H1 (cell line): ENCODE data around the gene A4GALT. TPM values are rescaled to one million over a fixed set of nuclear protein-coding genes. Genes with fewer than 3 reads are reported as not detected.
"Not testable (repeated sequence)": the region's sequence is repeated elsewhere in the genome, so short reads cannot be mapped to it uniquely, and the experiment has no call there.

Source experiments
- CTCF ChIA-PET: fragments of 300-600 bp; sonication (Branson Sonifier 250); formaldehyde crosslinking; loops from one replicate; lab custom pipeline; 2021; ENCODE audit not compliant: partially characterized antibody; lab: Charles Lee
- POLR2A ChIA-PET: fragments of 300-600 bp; sonication (Branson Sonifier 250); formaldehyde crosslinking; loops from one replicate; lab custom pipeline; 2021; ENCODE audit warnings: inconsistent platforms; ENCODE audit not compliant: partially characterized antibody; lab: Charles Lee
- DNase-seq, 2 experiments: peaks; one replicate each; pipeline versions ENCODE4 v3.0.0 to v3.0.0-alpha.2; 2010 to 2022; ENCODE audit warnings: low spot score in 2 of 2, low read depth in 1 of 2, mixed read lengths in 1 of 2
- FAIRE-seq: peaks from 2 replicates; lab custom pipeline; 2011; peaks lifted over from hg19 to GRCh38; lab: Jason Lieb, UNC
- H2AFZ ChIP-seq: 2 replicates; pipeline ENCODE4 v1.8.1; 2012; ENCODE audit warnings: low read length, inconsistent platforms
- H2AK5ac ChIP-seq: 2 replicates; pipeline ENCODE4 v1.6.1; 2013; ENCODE audit warnings: low read depth, low read length
- H2BK120ac ChIP-seq: replicated peaks from 2 replicates; pipeline ENCODE3; 2013; ENCODE audit warnings: low read depth, low read length, inconsistent platforms
- H2BK12ac ChIP-seq: 2 replicates; pipeline ENCODE4 v1.6.1; 2013; ENCODE audit warnings: low read depth, low read length
- H2BK15ac ChIP-seq: 2 replicates; pipeline ENCODE4 v1.6.1; 2013; ENCODE audit warnings: low read length
- H2BK20ac ChIP-seq: 2 replicates; pipeline ENCODE4 v1.6.1; 2013; ENCODE audit warnings: low read length
- H2BK5ac ChIP-seq: 2 replicates; pipeline ENCODE4 v1.6.1; 2013; ENCODE audit warnings: low read depth, low read length
- H3K14ac ChIP-seq: 2 replicates; pipeline ENCODE4 v1.6.1; 2013; ENCODE audit warnings: inconsistent platforms; ENCODE audit not compliant: insufficient read length
- H3K18ac ChIP-seq: 2 replicates; pipeline ENCODE4 v1.6.1; 2013; ENCODE audit warnings: low read length; ENCODE audit errors: extremely low read depth
- H3K23ac ChIP-seq: 2 replicates; pipeline ENCODE4 v1.6.1; 2013; ENCODE audit warnings: inconsistent platforms; ENCODE audit not compliant: insufficient read length
- H3K23me2 ChIP-seq: 2 replicates; pipeline ENCODE4 v1.6.1; 2013; ENCODE audit warnings: low read depth, low read length
- H3K27ac ChIP-seq: 2 replicates; pipeline ENCODE4 v1.6.1; 2011; ENCODE audit warnings: low read depth, low read length, inconsistent platforms
- H3K27me3 ChIP-seq, 4 experiments: replicated peaks in 1 of 4; 1 replicate in 1 of 4; 2 replicates in 3 of 4; pipeline versions ENCODE4 v1.6.1 to v1.8.1; 2011 to 2013; ENCODE audit warnings: low read length in 3 of 4, mild to moderate bottlenecking in 3 of 4, inconsistent platforms in 2 of 4, mixed read lengths in 2 of 4, moderate library complexity in 1 of 4; ENCODE audit not compliant: control insufficient read depth in 3 of 4, insufficient read depth in 3 of 4; ENCODE audit errors: extremely low read depth in 1 of 4
- H3K36me3 ChIP-seq, 4 experiments: 2 replicates each; pipeline versions ENCODE4 v1.6.1 to v1.8.1; 2011 to 2013; ENCODE audit warnings: mild to moderate bottlenecking in 4 of 4, low read length in 3 of 4, moderate library complexity in 2 of 4, control low read depth in 1 of 4, inconsistent platforms in 1 of 4; ENCODE audit not compliant: insufficient read depth in 4 of 4, control insufficient read depth in 2 of 4
- H3K4ac ChIP-seq: replicated peaks from 2 replicates; pipeline ENCODE3; 2013; ENCODE audit warnings: low read length, low read depth, mixed read lengths, inconsistent platforms; ENCODE audit not compliant: insufficient read length
- H3K4me1 ChIP-seq, 4 experiments: replicated peaks in 1 of 4; 1 replicate in 1 of 4; 2 replicates in 3 of 4; pipeline versions ENCODE4 v1.6.1 to v1.8.1; 2011 to 2013; ENCODE audit warnings: low read length in 3 of 4, inconsistent platforms in 2 of 4, mixed read lengths in 1 of 4; ENCODE audit not compliant: insufficient read depth in 4 of 4, control insufficient read depth in 3 of 4
- H3K4me2 ChIP-seq, 2 experiments: 2 replicates each; pipeline versions ENCODE4 v1.6.1 to v1.8.1; 2011 to 2013; ENCODE audit warnings: low read depth in 2 of 2, low read length in 2 of 2, control low read depth in 1 of 2, inconsistent platforms in 1 of 2, mild to moderate bottlenecking in 1 of 2; ENCODE audit not compliant: insufficient read depth in 1 of 2
- H3K4me3 ChIP-seq, 4 experiments: fragments of 200-600, 300-600 bp in 1 of 4; sonication (generic), shearing (Covaris generic), sonication (Bioruptor Twin) in 1 of 4; 2 replicates each; pipeline versions ENCODE4 v1.5.1 to v1.8.1; 2011 to 2016; ENCODE audit warnings: low read length in 4 of 4, low read depth in 3 of 4, control low read depth in 2 of 4, inconsistent platforms in 2 of 4, mild to moderate bottlenecking in 2 of 4, mixed read lengths in 1 of 4, moderate library complexity in 1 of 4; ENCODE audit not compliant: insufficient read depth in 2 of 4; ENCODE audit errors: extremely low read depth in 1 of 4
- H3K56ac ChIP-seq: replicated peaks from 2 replicates; pipeline ENCODE3; 2013; ENCODE audit warnings: low read depth, mild to moderate bottlenecking, mixed read lengths, low read length, inconsistent platforms; ENCODE audit not compliant: insufficient read length
- H3K79me1 ChIP-seq: 2 replicates; pipeline ENCODE4 v1.6.1; 2013; ENCODE audit warnings: low read depth, low read length, control low read depth
- H3K79me2 ChIP-seq, 2 experiments: 2 replicates each; pipeline versions ENCODE4 v1.6.1 to v1.8.1; 2012 to 2013; ENCODE audit warnings: low read length in 2 of 2, mild to moderate bottlenecking in 2 of 2, inconsistent platforms in 1 of 2; ENCODE audit not compliant: insufficient read depth in 2 of 2, control insufficient read depth in 1 of 2
- H3K9ac ChIP-seq, 4 experiments: replicated peaks in 1 of 4; 1 replicate in 1 of 4; 2 replicates in 3 of 4; pipeline versions ENCODE4 v1.6.1 to v1.8.1; 2011 to 2013; ENCODE audit warnings: low read depth in 3 of 4, low read length in 3 of 4, control low read depth in 2 of 4, mild to moderate bottlenecking in 2 of 4, moderate library complexity in 2 of 4, inconsistent platforms in 1 of 4; ENCODE audit errors: extremely low read depth in 1 of 4
- H3K9me3 ChIP-seq, 2 experiments: 2 replicates each; pipeline versions ENCODE4 v1.6.1 to v1.8.1; 2012 to 2013; ENCODE audit warnings: mild to moderate bottlenecking in 2 of 2, moderate library complexity in 2 of 2, control low read depth in 1 of 2, inconsistent platforms in 1 of 2, low read depth in 1 of 2, low read length in 1 of 2, mixed read lengths in 1 of 2; ENCODE audit not compliant: insufficient read depth in 2 of 2
- H4K20me1 ChIP-seq, 2 experiments: replicated peaks in 1 of 2; 2 replicates each; pipeline versions ENCODE3 to v1.8.1; 2011 to 2013; ENCODE audit warnings: inconsistent platforms in 2 of 2, low read length in 2 of 2, mild to moderate bottlenecking in 1 of 2; ENCODE audit not compliant: insufficient read depth in 2 of 2, control insufficient read depth in 1 of 2
- H4K5ac ChIP-seq: 2 replicates; pipeline ENCODE4 v1.6.1; 2013; ENCODE audit warnings: low read length, low read depth, mixed read lengths, inconsistent platforms; ENCODE audit not compliant: insufficient read length
- H4K8ac ChIP-seq: 2 replicates; pipeline ENCODE4 v1.8.0; 2013; ENCODE audit warnings: mild to moderate bottlenecking, moderate library complexity, low read length, inconsistent platforms; ENCODE audit not compliant: insufficient read depth; ENCODE audit errors: extremely low read depth
- H4K91ac ChIP-seq: replicated peaks from 2 replicates; pipeline ENCODE3; 2013; ENCODE audit warnings: low read length, mixed read lengths, inconsistent platforms; ENCODE audit not compliant: insufficient read length
- WGBS, 2 experiments: shearing (Covaris generic) in 1 of 2; methylation state at CpG; one replicate each; pipeline versions ENCODE4 v1.1.6 to v1.1.7; 2013 to 2015; ENCODE audit warnings: low lambda C conversion rate in 2 of 2, mixed read lengths in 2 of 2, inconsistent platforms in 1 of 2, low coverage in 1 of 2, missing lambda C conversion rate in 1 of 2; ENCODE audit not compliant: insufficient replicate concordance in 2 of 2, insufficient coverage in 1 of 2, insufficient read length in 1 of 2; ENCODE audit errors: extremely low coverage in 1 of 2, missing lambda C conversion rate in 1 of 2; 5-methylcytosine and 5-hydroxymethylcytosine counted together
- polyA plus RNA-seq, 7 experiments: library from polyadenylated mRNA; depleted of rRNA in 3 of 7; stranded (reverse) in 5 of 7; unstranded in 2 of 7; fragments of >200 nt in 5 of 7; fragments of 200-250 nt in 2 of 7; gene quantifications; 1 replicate in 5 of 7; 2 replicates in 1 of 7; 4 replicates in 1 of 7; pipeline versions ENCODE4 v1.2.1 to v1.2.3, GENCODE V29; 2011 to 2013; ENCODE audit warnings: missing spikeins in 2 of 7, mixed read lengths in 2 of 7
- total RNA-seq: library from RNA; stranded (reverse); fragmentation: NEBNext Ultra II Directional; extraction: Animal tissue kit (Norgen Biotek cat#: 25700); gene quantifications from 2 replicates; pipeline ENCODE4 v1.2.1, GENCODE V29; 2021

The A4GALT gene
- total and polyA plus RNA-seq, 2 of the 8 experiments (the other 6 are each of a cell fraction or from before 2014, with no cell fraction given), result 7.2 to 13.8 TPM

DNA sequence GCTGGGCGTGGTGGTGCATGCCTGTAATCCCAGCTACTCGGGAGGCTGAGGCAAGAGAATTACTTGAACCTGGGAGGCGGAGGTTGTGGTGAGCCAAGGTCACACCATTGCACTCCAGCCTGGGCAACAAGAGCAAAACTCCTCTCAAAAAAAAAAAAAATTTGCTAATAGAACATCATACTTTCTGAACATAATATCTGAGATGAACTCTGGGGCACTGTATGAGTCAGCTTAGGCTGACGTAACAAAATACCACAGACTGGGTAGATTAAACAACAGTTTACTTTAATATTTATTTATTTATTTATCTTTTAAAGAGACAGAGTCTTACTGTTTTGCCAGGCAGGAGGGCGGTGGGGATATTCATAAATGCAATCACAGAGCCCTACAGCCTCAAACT, 34.9 kb upstream of the A4GALT start:
- H3K56ac ChIP-seq, H3K79me2 ChIP-seq, H3K27ac ChIP-seq, H3K23me2 ChIP-seq, H3K79me1 ChIP-seq, H3K23ac ChIP-seq, H4K5ac ChIP-seq, H3K9ac ChIP-seq, H2BK15ac ChIP-seq, H3K14ac ChIP-seq, H2AK5ac ChIP-seq, H2BK120ac ChIP-seq, H3K9me3 ChIP-seq, H2AFZ ChIP-seq, H3K27me3 ChIP-seq, H4K91ac ChIP-seq, H3K4me2 ChIP-seq, FAIRE-seq, H4K20me1 ChIP-seq, H3K4me3 ChIP-seq, H3K36me3 ChIP-seq, H4K8ac ChIP-seq, H3K18ac ChIP-seq, H3K4ac ChIP-seq, H2BK20ac ChIP-seq, H2BK5ac ChIP-seq, H2BK12ac ChIP-seq, DNase-seq: not testable (repeated sequence)
- POLR2A ChIA-PET, result interaction anchor here (0.6 kb wide), 2 partner anchors 170 to 318 kb away, joined by 3 read pairs; no protein-coding TSS in a partner anchor
- CTCF ChIA-PET, result interaction anchor here (0.7 to 1.2 kb wide), 2 partner anchors 129 to 404 kb away, joined by 3 read pairs; no protein-coding TSS in a partner anchor
- peaks cover 0 to 11% (median 4%) of the 10 kb centered on the region in 4 experiments; a peak in 5 of 7 replicates for H3K4me1 ChIP-seq
- WGBS, 2 experiments, result 86% methylated on average over 5 of the region's 5 CpGs; no CpG with 5 or more reads in 1 of the 2 experiments

DNA sequence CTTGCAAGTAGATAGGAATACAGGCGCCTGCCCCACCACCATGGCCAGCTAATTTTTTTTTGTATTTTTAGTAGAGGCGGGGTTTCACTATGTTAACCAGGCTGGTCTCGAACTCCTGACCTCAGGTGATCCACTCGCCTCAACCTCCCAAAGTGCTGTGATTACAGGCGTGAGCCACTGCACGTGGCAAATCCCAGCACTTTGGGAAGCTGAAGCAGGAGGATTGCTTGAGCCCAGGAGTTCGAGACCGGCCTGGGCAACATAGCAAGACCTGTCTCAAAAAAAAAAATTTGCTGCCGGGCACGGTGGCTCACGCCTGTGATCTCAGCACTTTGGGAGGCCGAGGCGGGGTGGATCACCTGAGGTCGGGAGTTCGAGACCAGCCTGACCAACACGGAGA, 34.5 kb upstream of the A4GALT start:
- H2BK12ac ChIP-seq, H3K79me1 ChIP-seq, H4K5ac ChIP-seq, H3K79me2 ChIP-seq, H3K23me2 ChIP-seq, H3K27ac ChIP-seq, H4K91ac ChIP-seq, FAIRE-seq, DNase-seq, H2AFZ ChIP-seq, H3K23ac ChIP-seq, H3K9ac ChIP-seq, H3K9me3 ChIP-seq, H2BK120ac ChIP-seq, H3K4ac ChIP-seq, H3K4me2 ChIP-seq, H2BK15ac ChIP-seq, H3K27me3 ChIP-seq, H4K8ac ChIP-seq, H3K56ac ChIP-seq, H2BK20ac ChIP-seq, H2AK5ac ChIP-seq, H4K20me1 ChIP-seq, H3K18ac ChIP-seq, H3K36me3 ChIP-seq, H3K4me3 ChIP-seq, H3K14ac ChIP-seq, H2BK5ac ChIP-seq, POLR2A ChIA-PET: not testable (repeated sequence)
- peaks cover 0 to 11% (median 4%) of the 10 kb centered on the region in 4 experiments; a peak in 5 of 7 replicates for H3K4me1 ChIP-seq
- WGBS, 2 experiments, result 92% methylated on average over 15 of the region's 16 CpGs; no CpG with 5 or more reads in 1 of the 2 experiments
- CTCF ChIA-PET, result interaction anchor here (0.7 to 1.2 kb wide), 3 partner anchors 130 to 403 kb away, joined by 3 read pairs; no protein-coding TSS in a partner anchor
